Endothelial cell (in vitro differentiated cells): Measurements from ENCODE around the gene MED15. TPM values are rescaled to one million over a fixed set of nuclear protein-coding genes. Genes with fewer than 3 reads are reported as not detected.

ENCODE experiments used
- DNase-seq: peaks from one replicate; pipeline ENCODE4 v3.0.0; 2021; ENCODE audit warnings: low spot score
- H3K27ac Mint-ChIP-seq: one replicate; pipeline ENCODE4 v1.8.0; 2021; ENCODE audit warnings: mixed read lengths, inconsistent platforms; ENCODE audit not compliant: unreplicated experiment
- H3K27me3 Mint-ChIP-seq: one replicate; pipeline ENCODE4 v1.8.0; 2021; ENCODE audit warnings: mild to moderate bottlenecking, moderate library complexity, mixed read lengths, inconsistent platforms; ENCODE audit not compliant: unreplicated experiment
- H3K36me3 Mint-ChIP-seq: one replicate; pipeline ENCODE4 v1.8.0; 2021; ENCODE audit warnings: mild to moderate bottlenecking, low read depth, mixed read lengths, inconsistent platforms; ENCODE audit not compliant: unreplicated experiment
- H3K4me1 Mint-ChIP-seq: one replicate; pipeline ENCODE4 v1.8.0; 2021; ENCODE audit warnings: mild to moderate bottlenecking, mixed read lengths, inconsistent platforms; ENCODE audit not compliant: unreplicated experiment
- H3K4me3 Mint-ChIP-seq: one replicate; pipeline ENCODE4 v1.8.0; 2021; ENCODE audit warnings: mild to moderate bottlenecking, mixed read lengths, inconsistent platforms; ENCODE audit not compliant: unreplicated experiment
- H3K9me3 Mint-ChIP-seq: one replicate; pipeline ENCODE4 v1.8.0; 2021; ENCODE audit warnings: mixed read lengths, inconsistent platforms; ENCODE audit not compliant: unreplicated experiment
- CTCF ChIP-seq: fragments of 200-600 bp; sonication (generic); IDR thresholded peaks from one replicate; pipeline ENCODE4 v1.5.0; 2021; ENCODE audit warnings: antibody characterized with exemption; ENCODE audit not compliant: unreplicated experiment
- long read RNA-seq: library from polyadenylated mRNA; unstranded; transcript quantifications from one replicate; pipeline ENCODE4 v2.0.0, GENCODE V29; 2020; ENCODE audit not compliant: unreplicated experiment
- total RNA-seq: library from RNA; stranded (reverse); fragmentation: NEBNext Ultra II Directional; extraction: Animal tissue kit (Norgen Biotek cat#: 25700); gene quantifications from one replicate; pipeline ENCODE4 v1.2.1, GENCODE V29; 2021; ENCODE audit not compliant: unreplicated experiment

MED15 gene
- total RNA-seq: 165 TPM
- long read RNA-seq, transcript MED15-202 (17 exons, 3,252 nt): major isoform, 9 of 37 reads
- long read RNA-seq, partial matches to known transcripts: 6 of 37 reads
- long read RNA-seq, other reads (novel, unspliced or antisense): 16 of 37 reads

- Mint-ChIP-seq H3K27me3 (peaks cover 13% of the 10 kb centered on the region), H3K9me3 (no peaks in the 10 kb centered on the region), H3K27ac (peak within 1 kb of the TSS; percentile 99), H3K4me1 (peaks cover 50% of the 10 kb centered on the region), H3K36me3 (peaks cover 4% of the 10 kb centered on the region), H3K4me3 (peak within 1 kb of the TSS; percentile 98)
- TF ChIP-seq CTCF: no peak
- peak; percentile 86 for DNase-seq
These were observed at the start of gene MED15 for GRCh38 chr22:20507253-20508066. TSS of gene MED15 (plus strand) at chr22:20507610. CDS start at chr22:20507679, 69 bp downstream.

- peaks cover 17% of the 10 kb centered on the region for H3K4me1 Mint-ChIP-seq
- no peak for DNase-seq
- peaks cover 1% of the 10 kb centered on the region for H3K36me3 Mint-ChIP-seq
- no peak for TF ChIP-seq CTCF
- no peak overlapping the region for H3K4me3 Mint-ChIP-seq
- H3K27ac Mint-ChIP-seq: no peak overlapping the region
- H3K9me3 Mint-ChIP-seq: no peaks in the 10 kb centered on the region
- H3K27me3 Mint-ChIP-seq: peaks cover 2% of the 10 kb centered on the region
These were observed 48.8 kb upstream of the MED15 start for GRCh38 chr22:20458530-20459151.

GRCh38 chr22:20459152-20459542 lies 48.3 kb upstream of the MED15 start:
- peaks cover 5% of the 10 kb centered on the region for H3K36me3 Mint-ChIP-seq
- no peaks in the 10 kb centered on the region for H3K9me3 Mint-ChIP-seq
- peaks cover 3% of the 10 kb centered on the region for H3K27me3 Mint-ChIP-seq
- H3K4me1 Mint-ChIP-seq: peaks cover 22% of the 10 kb centered on the region
- H3K27ac Mint-ChIP-seq: no peak overlapping the region
- H3K4me3 Mint-ChIP-seq: no peak overlapping the region
- no peak for TF ChIP-seq CTCF
- no peak for DNase-seq

- Mint-ChIP-seq H3K36me3 (peaks cover 6% of the 10 kb centered on the region), H3K27ac (no peak overlapping the region), H3K9me3 (no peaks in the 10 kb centered on the region), H3K4me3 (no peak overlapping the region), H3K4me1 (peaks cover 27% of the 10 kb centered on the region), H3K27me3 (peaks cover 3% of the 10 kb centered on the region)
- no peak for DNase-seq
- TF ChIP-seq CTCF: no peak
These were observed 47.5 kb upstream of the MED15 start for GRCh38 chr22:20459862-20460261.
